H1 (cell line): ENCODE measurements around the gene ANXA1. TPM values are rescaled to one million over a fixed set of nuclear protein-coding genes. Genes with fewer than 3 reads are reported as not detected.

Experiments used
- NANOG ChIP-seq: IDR thresholded peaks from 2 replicates; pipeline ENCODE4 v1.6.1; 2011; ENCODE audit warnings: low read length, low read depth, mild to moderate bottlenecking, inconsistent platforms; ENCODE audit not compliant: insufficient read depth, poor library complexity, severe bottlenecking
- RXRA ChIP-seq: IDR thresholded peaks from 2 replicates; pipeline ENCODE4 v1.6.1; 2011; ENCODE audit warnings: low read depth, mild to moderate bottlenecking, low read length, moderate library complexity; ENCODE audit not compliant: insufficient read depth
- polyA plus RNA-seq, 7 experiments: library from polyadenylated mRNA; depleted of rRNA in 3 of 7; stranded (reverse) in 5 of 7; unstranded in 2 of 7; fragments of >200 nt in 5 of 7; fragments of 200-250 nt in 2 of 7; gene quantifications; 1 replicate in 5 of 7; 2 replicates in 1 of 7; 4 replicates in 1 of 7; pipeline versions ENCODE4 v1.2.1 to v1.2.3, GENCODE V29; 2011 to 2013; ENCODE audit warnings: missing spikeins in 2 of 7, mixed read lengths in 2 of 7
- total RNA-seq: library from RNA; stranded (reverse); fragmentation: NEBNext Ultra II Directional; extraction: Animal tissue kit (Norgen Biotek cat#: 25700); gene quantifications from 2 replicates; pipeline ENCODE4 v1.2.1, GENCODE V29; 2021
- TF ChIP-seq, protein P1 (sequence below): fragments of 300-600 bp; sonication (generic); IDR thresholded peaks from 2 replicates; pipeline ENCODE4 v1.7.1; 2012; ENCODE audit warnings: low read length, moderate library complexity, mild to moderate bottlenecking, inconsistent platforms; ENCODE audit not compliant: insufficient replicate concordance
- TF ChIP-seq, protein P2 (sequence below): IDR thresholded peaks from 2 replicates; pipeline ENCODE4 v1.6.1; 2012; ENCODE audit warnings: inconsistent platforms

Gene ANXA1
- total and polyA plus RNA-seq, 2 of the 8 experiments (the other 6 are each of a cell fraction or from before 2014, with no cell fraction given): 0.71 to 5.7 TPM

DNA sequence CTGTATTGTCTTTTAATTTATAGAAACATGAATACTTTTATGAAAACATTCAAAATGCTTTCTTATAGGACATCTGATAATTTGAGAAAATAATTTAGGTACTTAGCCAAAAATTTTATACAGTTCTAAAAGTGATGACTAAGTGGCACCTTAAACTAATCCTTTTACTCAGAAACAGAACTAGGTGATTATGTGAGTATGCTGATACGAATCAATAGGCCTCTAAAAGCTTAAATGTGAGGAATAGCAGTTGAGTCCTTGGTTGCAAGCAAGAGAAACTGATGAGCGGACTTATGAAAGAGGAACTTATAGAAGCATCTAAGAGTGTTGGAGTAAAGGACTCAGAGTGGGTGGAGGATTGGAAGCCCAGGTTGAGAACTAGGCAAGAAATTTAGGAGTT is 26.4 kb downstream of the ANXA1 start (continued):
- TF ChIP-seq, protein P1, sequence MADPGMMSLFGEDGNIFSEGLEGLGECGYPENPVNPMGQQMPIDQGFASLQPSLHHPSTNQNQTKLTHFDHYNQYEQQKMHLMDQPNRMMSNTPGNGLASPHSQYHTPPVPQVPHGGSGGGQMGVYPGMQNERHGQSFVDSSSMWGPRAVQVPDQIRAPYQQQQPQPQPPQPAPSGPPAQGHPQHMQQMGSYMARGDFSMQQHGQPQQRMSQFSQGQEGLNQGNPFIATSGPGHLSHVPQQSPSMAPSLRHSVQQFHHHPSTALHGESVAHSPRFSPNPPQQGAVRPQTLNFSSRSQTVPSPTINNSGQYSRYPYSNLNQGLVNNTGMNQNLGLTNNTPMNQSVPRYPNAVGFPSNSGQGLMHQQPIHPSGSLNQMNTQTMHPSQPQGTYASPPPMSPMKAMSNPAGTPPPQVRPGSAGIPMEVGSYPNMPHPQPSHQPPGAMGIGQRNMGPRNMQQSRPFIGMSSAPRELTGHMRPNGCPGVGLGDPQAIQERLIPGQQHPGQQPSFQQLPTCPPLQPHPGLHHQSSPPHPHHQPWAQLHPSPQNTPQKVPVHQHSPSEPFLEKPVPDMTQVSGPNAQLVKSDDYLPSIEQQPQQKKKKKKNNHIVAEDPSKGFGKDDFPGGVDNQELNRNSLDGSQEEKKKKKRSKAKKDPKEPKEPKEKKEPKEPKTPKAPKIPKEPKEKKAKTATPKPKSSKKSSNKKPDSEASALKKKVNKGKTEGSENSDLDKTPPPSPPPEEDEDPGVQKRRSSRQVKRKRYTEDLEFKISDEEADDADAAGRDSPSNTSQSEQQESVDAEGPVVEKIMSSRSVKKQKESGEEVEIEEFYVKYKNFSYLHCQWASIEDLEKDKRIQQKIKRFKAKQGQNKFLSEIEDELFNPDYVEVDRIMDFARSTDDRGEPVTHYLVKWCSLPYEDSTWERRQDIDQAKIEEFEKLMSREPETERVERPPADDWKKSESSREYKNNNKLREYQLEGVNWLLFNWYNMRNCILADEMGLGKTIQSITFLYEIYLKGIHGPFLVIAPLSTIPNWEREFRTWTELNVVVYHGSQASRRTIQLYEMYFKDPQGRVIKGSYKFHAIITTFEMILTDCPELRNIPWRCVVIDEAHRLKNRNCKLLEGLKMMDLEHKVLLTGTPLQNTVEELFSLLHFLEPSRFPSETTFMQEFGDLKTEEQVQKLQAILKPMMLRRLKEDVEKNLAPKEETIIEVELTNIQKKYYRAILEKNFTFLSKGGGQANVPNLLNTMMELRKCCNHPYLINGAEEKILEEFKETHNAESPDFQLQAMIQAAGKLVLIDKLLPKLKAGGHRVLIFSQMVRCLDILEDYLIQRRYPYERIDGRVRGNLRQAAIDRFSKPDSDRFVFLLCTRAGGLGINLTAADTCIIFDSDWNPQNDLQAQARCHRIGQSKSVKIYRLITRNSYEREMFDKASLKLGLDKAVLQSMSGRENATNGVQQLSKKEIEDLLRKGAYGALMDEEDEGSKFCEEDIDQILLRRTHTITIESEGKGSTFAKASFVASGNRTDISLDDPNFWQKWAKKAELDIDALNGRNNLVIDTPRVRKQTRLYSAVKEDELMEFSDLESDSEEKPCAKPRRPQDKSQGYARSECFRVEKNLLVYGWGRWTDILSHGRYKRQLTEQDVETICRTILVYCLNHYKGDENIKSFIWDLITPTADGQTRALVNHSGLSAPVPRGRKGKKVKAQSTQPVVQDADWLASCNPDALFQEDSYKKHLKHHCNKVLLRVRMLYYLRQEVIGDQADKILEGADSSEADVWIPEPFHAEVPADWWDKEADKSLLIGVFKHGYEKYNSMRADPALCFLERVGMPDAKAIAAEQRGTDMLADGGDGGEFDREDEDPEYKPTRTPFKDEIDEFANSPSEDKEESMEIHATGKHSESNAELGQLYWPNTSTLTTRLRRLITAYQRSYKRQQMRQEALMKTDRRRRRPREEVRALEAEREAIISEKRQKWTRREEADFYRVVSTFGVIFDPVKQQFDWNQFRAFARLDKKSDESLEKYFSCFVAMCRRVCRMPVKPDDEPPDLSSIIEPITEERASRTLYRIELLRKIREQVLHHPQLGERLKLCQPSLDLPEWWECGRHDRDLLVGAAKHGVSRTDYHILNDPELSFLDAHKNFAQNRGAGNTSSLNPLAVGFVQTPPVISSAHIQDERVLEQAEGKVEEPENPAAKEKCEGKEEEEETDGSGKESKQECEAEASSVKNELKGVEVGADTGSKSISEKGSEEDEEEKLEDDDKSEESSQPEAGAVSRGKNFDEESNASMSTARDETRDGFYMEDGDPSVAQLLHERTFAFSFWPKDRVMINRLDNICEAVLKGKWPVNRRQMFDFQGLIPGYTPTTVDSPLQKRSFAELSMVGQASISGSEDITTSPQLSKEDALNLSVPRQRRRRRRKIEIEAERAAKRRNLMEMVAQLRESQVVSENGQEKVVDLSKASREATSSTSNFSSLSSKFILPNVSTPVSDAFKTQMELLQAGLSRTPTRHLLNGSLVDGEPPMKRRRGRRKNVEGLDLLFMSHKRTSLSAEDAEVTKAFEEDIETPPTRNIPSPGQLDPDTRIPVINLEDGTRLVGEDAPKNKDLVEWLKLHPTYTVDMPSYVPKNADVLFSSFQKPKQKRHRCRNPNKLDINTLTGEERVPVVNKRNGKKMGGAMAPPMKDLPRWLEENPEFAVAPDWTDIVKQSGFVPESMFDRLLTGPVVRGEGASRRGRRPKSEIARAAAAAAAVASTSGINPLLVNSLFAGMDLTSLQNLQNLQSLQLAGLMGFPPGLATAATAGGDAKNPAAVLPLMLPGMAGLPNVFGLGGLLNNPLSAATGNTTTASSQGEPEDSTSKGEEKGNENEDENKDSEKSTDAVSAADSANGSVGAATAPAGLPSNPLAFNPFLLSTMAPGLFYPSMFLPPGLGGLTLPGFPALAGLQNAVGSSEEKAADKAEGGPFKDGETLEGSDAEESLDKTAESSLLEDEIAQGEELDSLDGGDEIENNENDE: no peak
- TF ChIP-seq NANOG (no peak), RXRA (no peak)
- TF ChIP-seq, protein P2, sequence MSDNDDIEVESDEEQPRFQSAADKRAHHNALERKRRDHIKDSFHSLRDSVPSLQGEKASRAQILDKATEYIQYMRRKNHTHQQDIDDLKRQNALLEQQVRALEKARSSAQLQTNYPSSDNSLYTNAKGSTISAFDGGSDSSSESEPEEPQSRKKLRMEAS: no peak
